HG02938 (cell line): ENCODE measurements around the gene ACTG2.
"Not testable (repeated sequence)": the region's sequence is repeated elsewhere in the genome, so short reads cannot be mapped to it uniquely, and the experiment has no call there.

Source experiments
- ATAC-seq: cut with Tn5 transposase; IDR thresholded peaks from one replicate; pipeline ENCODE4 v1.9.1; 2021; ENCODE audit warnings: mild to moderate bottlenecking, moderate library complexity; ENCODE audit not compliant: unreplicated experiment

ACTG2 gene

GRCh38 chr2:73891276-73891901, 1.4 kb upstream of the ACTG2 start:
- ATAC-seq: no peak

GRCh38 chr2:73893764-73894474, 1.1 kb downstream of the ACTG2 start:
- no peak for ATAC-seq

GRCh38 chr2:73894475-73894850, 1.7 kb downstream of the ACTG2 start:
- ATAC-seq: no peak

DNA sequence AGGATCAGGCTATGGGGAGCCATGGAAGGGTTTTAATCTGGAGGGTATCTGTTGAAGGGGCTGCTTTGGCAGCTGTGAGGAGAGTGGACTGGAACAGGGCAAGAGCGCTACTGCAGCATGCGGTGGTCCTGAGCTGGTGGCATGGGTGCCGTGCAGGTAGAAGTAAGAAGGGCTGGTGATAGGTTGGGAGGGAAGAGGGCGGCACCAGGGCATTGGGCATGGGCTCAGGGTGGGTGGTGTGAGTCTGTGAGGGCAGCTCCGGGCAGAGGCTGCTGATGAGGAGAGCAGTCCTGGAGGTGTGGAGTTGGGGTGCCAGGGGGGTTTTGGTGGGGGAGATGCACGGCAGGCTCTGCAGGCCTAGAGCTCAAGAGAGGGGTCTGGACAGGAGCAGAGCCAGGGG, 2.1 kb downstream of the ACTG2 start:
- no peak for ATAC-seq

GRCh38 chr2:73895473-73895872, 2.7 kb downstream of the ACTG2 start:
- no peak for ATAC-seq

DNA sequence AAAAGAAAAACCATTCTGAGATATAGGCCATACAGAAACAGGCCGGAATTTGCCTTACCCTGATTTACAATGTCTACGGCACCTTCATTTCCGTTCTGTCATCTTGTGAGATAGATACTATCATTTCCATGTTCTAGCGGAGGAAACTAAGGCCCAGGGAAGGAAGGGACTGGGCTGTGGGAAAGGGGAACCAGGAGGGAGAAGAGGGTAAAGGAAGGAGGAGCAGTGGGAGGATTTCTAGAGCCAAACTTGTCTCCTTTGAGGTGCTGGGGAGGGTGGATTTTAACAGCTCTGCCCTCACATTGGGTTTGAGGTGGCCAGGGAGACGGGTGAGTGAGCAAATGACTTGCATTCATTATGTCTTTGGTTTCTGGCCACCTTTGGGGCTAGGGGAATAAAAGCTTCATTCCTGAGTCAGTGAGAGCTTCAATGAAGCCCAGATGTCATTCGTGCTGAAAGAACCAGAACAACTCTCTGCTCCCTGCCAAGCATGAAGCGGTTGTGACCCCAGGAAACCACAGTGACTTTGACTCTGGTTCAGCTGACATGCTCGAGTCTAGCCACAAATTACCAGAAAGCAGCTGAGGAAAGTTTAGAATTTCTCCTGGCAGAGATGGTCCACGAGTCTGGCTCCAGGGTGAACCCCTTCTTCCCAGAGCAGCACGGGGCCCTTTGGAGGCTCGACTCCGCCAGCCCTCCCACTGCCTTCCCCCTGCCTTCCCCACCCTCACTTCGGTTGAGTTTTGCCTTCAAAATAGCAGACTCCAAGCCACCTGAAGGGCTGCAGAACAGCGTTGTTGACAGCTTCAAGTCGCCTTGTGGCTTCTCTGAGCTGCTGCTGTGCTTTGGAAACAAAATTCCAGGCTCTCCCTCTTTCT, 3.8 kb downstream of the ACTG2 start:
- no peak for ATAC-seq

DNA sequence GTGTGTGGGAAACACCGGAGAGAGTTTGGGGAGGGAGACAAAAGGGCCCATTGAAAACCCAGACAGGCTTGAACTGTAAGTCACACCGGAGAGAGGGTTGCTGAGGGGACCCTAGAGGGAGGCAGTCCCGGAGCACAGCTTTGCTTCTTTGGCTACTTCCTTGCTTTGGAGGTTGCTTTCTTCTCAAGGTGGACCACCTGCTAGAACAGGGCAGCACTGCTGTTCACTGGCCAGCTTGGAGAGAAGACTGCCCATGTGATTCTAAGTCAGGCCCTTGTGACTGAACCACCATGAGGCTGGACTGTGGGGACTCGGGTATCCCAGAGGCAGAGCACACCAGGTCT, 4.4 kb downstream of the ACTG2 start:
- ATAC-seq: no peak

GRCh38 chr2:73897934-73898333, 5.1 kb downstream of the ACTG2 start:
- ATAC-seq: no peak

GRCh38 chr2:73899801-73900336, 7.1 kb downstream of the ACTG2 start:
- ATAC-seq: no peak

DNA sequence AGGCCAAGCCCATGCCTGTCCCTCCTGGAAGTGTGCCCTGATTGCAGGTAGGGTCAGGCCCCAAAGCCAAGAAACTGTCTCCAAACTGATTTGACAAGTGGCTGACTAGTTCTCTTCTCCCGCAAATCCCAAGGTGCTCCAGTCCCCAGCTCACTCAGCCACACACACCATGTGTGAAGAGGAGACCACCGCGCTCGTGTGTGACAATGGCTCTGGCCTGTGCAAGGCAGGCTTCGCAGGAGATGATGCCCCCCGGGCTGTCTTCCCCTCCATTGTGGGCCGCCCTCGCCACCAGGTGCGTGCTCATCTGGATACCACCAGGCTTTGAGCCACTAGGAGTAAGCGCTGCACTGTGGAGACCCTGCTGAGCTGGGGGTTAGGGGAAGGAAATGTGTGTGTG, 8.3 kb downstream of the ACTG2 start:
- ATAC-seq: no peak

- no peak for ATAC-seq
Measured at GRCh38 chr2:73902284-73902683, 9.5 kb downstream of the ACTG2 start.

DNA sequence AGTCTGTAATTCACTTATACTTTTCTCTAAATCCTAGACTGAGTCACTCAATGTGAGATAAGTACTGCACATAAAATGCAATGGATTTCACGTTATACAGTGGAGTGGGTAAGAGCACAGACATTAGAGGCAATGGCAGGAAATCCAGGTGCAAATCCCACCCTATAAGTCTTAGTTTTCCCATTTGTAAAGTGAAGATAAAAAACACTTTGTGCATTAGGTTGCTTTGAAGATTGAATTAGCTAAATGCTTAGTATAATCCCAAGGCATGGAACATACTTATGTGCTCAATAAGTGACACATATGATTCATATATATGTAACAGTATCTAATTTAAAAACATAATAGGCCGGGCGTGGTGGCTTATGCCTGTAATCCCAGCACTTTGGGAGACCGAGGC, 10.5 kb downstream of the ACTG2 start:
- no peak for ATAC-seq

DNA sequence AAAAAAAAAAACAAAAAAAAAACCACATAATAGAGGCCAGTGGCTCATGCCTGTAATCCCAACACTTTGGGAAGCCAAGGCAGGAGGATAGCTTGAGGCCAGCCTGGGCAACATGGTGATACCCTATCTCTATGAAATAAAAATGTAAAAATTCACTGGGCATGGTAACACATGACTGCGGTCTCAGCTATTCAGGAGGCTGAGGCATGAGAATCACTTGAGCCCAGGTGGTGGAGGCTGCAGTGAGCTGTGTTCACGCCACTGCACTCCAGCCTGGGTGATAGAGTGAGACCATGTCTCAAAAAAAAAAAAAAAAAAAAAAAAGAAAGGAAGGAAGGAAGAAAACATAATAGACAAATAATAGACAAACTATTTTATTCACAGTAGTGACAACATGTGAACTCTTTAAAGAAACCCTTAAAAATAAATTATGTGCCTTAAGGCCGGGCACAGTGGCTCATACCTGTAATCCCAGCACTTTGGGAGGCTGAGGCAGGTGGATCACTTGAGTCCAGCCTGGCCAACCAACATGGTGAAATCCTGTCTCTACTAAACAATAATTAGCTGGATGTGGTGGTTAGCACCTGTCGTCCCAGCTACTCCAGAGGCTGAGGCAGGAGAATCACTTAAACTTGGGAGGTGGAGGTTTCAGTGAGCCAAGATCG, 11.3 kb downstream of the ACTG2 start:
- not testable (repeated sequence) for ATAC-seq

GRCh38 chr2:73904952-73905351, 12.1 kb downstream of the ACTG2 start:
- no peak for ATAC-seq

- no peak for ATAC-seq
Measured at GRCh38 chr2:73906847-73907505, 14.2 kb downstream of the ACTG2 start.

GRCh38 chr2:73907840-73908452, 15.1 kb downstream of the ACTG2 start:
- ATAC-seq: no peak

GRCh38 chr2:73908689-73909652, 16.2 kb downstream of the ACTG2 start:
- ATAC-seq: no peak

DNA sequence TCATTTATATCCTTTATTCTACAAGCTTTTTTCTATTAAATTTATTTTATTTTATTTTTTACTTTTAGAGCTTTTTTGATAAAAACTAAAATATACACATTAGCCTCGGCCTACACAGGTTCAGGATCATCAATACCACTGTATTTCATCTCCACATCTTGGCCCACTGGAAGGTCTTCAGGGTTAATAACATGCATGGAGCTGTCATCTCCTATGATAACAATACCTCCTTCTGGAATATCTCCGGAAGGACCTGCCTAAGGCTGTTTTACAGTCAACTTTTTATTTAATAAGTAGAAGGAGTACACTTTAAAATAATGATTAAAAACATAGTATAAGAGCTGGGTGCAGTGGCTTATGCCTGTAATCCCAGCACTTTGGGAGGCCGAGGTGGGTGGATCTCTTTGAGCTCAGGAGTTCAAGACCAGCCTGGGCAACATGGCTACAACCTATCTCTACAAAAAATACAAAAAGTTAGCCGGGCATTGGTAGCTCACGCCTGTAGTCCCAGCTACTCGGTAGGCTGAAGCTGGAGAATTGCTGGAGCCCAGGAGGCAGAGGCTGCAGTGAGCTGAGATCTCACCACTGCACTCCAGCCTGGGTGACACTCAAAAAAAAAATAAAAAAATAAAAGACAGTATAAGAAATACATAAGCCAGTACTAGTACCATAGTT, 18.2 kb downstream of the ACTG2 start:
- no peak for ATAC-seq
